H9 (cell line): ENCODE results near the gene TYRP1. TPM values are rescaled to one million over a fixed set of nuclear protein-coding genes. Genes with fewer than 3 reads are reported as not detected.

Experiments
- DNase-seq: peaks from one replicate; pipeline ENCODE4 v3.0.0-alpha.2; 2017
- H2AFZ ChIP-seq: one replicate; pipeline ENCODE4 v1.6.1; 2013; ENCODE audit warnings: mild to moderate bottlenecking, low read length, control low read depth, moderate library complexity
- H2AK5ac ChIP-seq: 2 replicates; pipeline ENCODE4 v1.6.1; 2013; ENCODE audit warnings: low read length, control low read depth, mixed read lengths; ENCODE audit not compliant: insufficient read length
- H2BK120ac ChIP-seq: one replicate; pipeline ENCODE4 v1.6.1; 2013; ENCODE audit warnings: low read depth, mild to moderate bottlenecking, low read length, control low read depth, inconsistent platforms; ENCODE audit not compliant: poor library complexity, severe bottlenecking
- H2BK12ac ChIP-seq: 2 replicates; pipeline ENCODE4 v1.6.1; 2013; ENCODE audit warnings: low read length, control low read depth, mixed read lengths, low read depth; ENCODE audit not compliant: insufficient read length
- H2BK15ac ChIP-seq: 2 replicates; pipeline ENCODE4 v1.6.1; 2013; ENCODE audit warnings: low read depth, low read length, control low read depth
- H2BK20ac ChIP-seq: one replicate; pipeline ENCODE4 v1.6.1; 2013; ENCODE audit warnings: low read depth, mild to moderate bottlenecking, low read length, control low read depth, inconsistent platforms; ENCODE audit not compliant: poor library complexity, severe bottlenecking
- H2BK5ac ChIP-seq: 2 replicates; pipeline ENCODE4 v1.6.1; 2013; ENCODE audit warnings: low read length, control low read depth, mixed read lengths; ENCODE audit not compliant: insufficient read length
- H3K14ac ChIP-seq: 2 replicates; pipeline ENCODE4 v1.6.1; 2013; ENCODE audit warnings: low read length, control low read depth; ENCODE audit not compliant: insufficient read depth
- H3K18ac ChIP-seq: 2 replicates; pipeline ENCODE4 v1.6.1; 2013; ENCODE audit warnings: low read depth, mild to moderate bottlenecking, mixed read lengths, low read length, control low read depth; ENCODE audit not compliant: insufficient read length
- H3K23ac ChIP-seq: 2 replicates; pipeline ENCODE4 v1.6.1; 2013; ENCODE audit warnings: low read length, control low read depth, mixed read lengths, low read depth; ENCODE audit not compliant: insufficient read length
- H3K23me2 ChIP-seq: 2 replicates; pipeline ENCODE4 v1.6.1; 2013; ENCODE audit warnings: low read depth, mild to moderate bottlenecking, mixed read lengths, low read length, control low read depth; ENCODE audit not compliant: insufficient read length, poor library complexity, severe bottlenecking
- H3K27ac ChIP-seq: 2 replicates; pipeline ENCODE4 v1.5.1; 2013; ENCODE audit warnings: low read length, control low read depth, mixed read lengths, low read depth; ENCODE audit not compliant: insufficient read length
- H3K27me3 ChIP-seq: 2 replicates; pipeline ENCODE4 v1.6.1; 2013; ENCODE audit warnings: low read length, control low read depth, inconsistent platforms; ENCODE audit not compliant: insufficient read depth
- H3K4ac ChIP-seq: 2 replicates; pipeline ENCODE4 v1.6.1; 2013; ENCODE audit warnings: low read depth, mild to moderate bottlenecking, control low read depth, inconsistent platforms, low read length, moderate library complexity
- H3K4me1 ChIP-seq: 2 replicates; pipeline ENCODE4 v1.6.1; 2013; ENCODE audit warnings: low read length, control low read depth, inconsistent platforms; ENCODE audit not compliant: insufficient read depth
- H3K4me2 ChIP-seq: 2 replicates; pipeline ENCODE4 v1.6.1; 2013; ENCODE audit warnings: low read length, control low read depth, mixed read lengths; ENCODE audit not compliant: insufficient read length, insufficient read depth
- H3K56ac ChIP-seq: 2 replicates; pipeline ENCODE4 v1.6.1; 2013; ENCODE audit warnings: low read depth, mild to moderate bottlenecking, mixed read lengths, low read length, control low read depth; ENCODE audit not compliant: insufficient read length
- H3K79me1 ChIP-seq: 2 replicates; pipeline ENCODE4 v1.6.1; 2013; ENCODE audit warnings: low read depth, mild to moderate bottlenecking, moderate library complexity, low read length, control low read depth, inconsistent platforms; ENCODE audit not compliant: insufficient read depth, poor library complexity, severe bottlenecking
- H3K79me2 ChIP-seq: 2 replicates; pipeline ENCODE4 v1.6.1; 2013; ENCODE audit warnings: low read length, control low read depth, inconsistent platforms; ENCODE audit not compliant: insufficient read depth
- H3K9ac ChIP-seq: 2 replicates; pipeline ENCODE4 v1.6.1; 2013; ENCODE audit warnings: low read length, control low read depth, mixed read lengths; ENCODE audit not compliant: insufficient read length; ENCODE audit errors: extremely low read depth
- H3K9me3 ChIP-seq: one replicate; pipeline ENCODE4 v1.6.1; 2013; ENCODE audit warnings: low read depth, low read length, inconsistent platforms; ENCODE audit not compliant: control insufficient read depth
- H3T11ph ChIP-seq: one replicate; pipeline ENCODE4 v1.6.1; 2013; ENCODE audit warnings: mild to moderate bottlenecking, low read length, control low read depth, inconsistent platforms
- H4K20me1 ChIP-seq: one replicate; pipeline ENCODE4 v1.6.1; 2013; ENCODE audit not compliant: control insufficient read depth, insufficient read length, insufficient read depth
- H4K5ac ChIP-seq: 2 replicates; pipeline ENCODE4 v1.6.1; 2013; ENCODE audit warnings: low read depth, mild to moderate bottlenecking, mixed read lengths, low read length, control low read depth; ENCODE audit not compliant: insufficient read length
- H4K8ac ChIP-seq: replicated peaks from 2 replicates; pipeline ENCODE4 v1.6.1; 2013; ENCODE audit warnings: low read length, control low read depth, mixed read lengths, low read depth; ENCODE audit not compliant: insufficient read length
- H4K91ac ChIP-seq: 2 replicates; pipeline ENCODE4 v1.6.1; 2013; ENCODE audit warnings: low read depth, mild to moderate bottlenecking, moderate library complexity, mixed read lengths, low read length, control low read depth; ENCODE audit not compliant: insufficient read length
- H3K27ac Mint-ChIP-seq, 3 experiments: 2 replicates in 2 of 3; 3 replicates in 1 of 3; pipeline ENCODE4 v1.8.0; 2020 to 2021; ENCODE audit warnings: mixed read lengths in 3 of 3, mild to moderate bottlenecking in 1 of 3, moderate library complexity in 1 of 3
- H3K27me3 Mint-ChIP-seq: 2 replicates; pipeline ENCODE4 v1.8.0; 2021; ENCODE audit warnings: low read depth, mild to moderate bottlenecking, moderate library complexity, mixed read lengths
- H3K36me3 Mint-ChIP-seq, 3 experiments: 2 replicates in 2 of 3; 3 replicates in 1 of 3; pipeline ENCODE4 v1.8.0; 2020 to 2021; ENCODE audit warnings: low read depth in 3 of 3, mixed read lengths in 3 of 3; ENCODE audit not compliant: insufficient read depth in 1 of 3
- H3K4me1 Mint-ChIP-seq, 2 experiments: 2 replicates each; pipeline ENCODE4 v1.8.0; 2020; ENCODE audit warnings: mixed read lengths in 2 of 2
- H3K4me3 Mint-ChIP-seq, 2 experiments: 2 replicates in 1 of 2; 3 replicates in 1 of 2; pipeline ENCODE4 v1.8.0; 2020 to 2021; ENCODE audit warnings: mild to moderate bottlenecking in 2 of 2, mixed read lengths in 2 of 2, moderate library complexity in 1 of 2
- H3K9me3 Mint-ChIP-seq, 2 experiments: 2 replicates in 1 of 2; 3 replicates in 1 of 2; pipeline ENCODE4 v1.8.0; 2020; ENCODE audit warnings: mild to moderate bottlenecking in 2 of 2, mixed read lengths in 2 of 2, moderate library complexity in 1 of 2
- WGBS: extraction: QIAGEN DNeasy Blood & Tissue Kit; methylation state at CpG from one replicate; pipeline ENCODE4 v1.1.7; 2013; ENCODE audit warnings: missing lambda C conversion rate, low lambda C conversion rate, mixed read lengths; ENCODE audit not compliant: insufficient read length; ENCODE audit errors: extremely low coverage; 5-methylcytosine and 5-hydroxymethylcytosine counted together
- total RNA-seq: library from RNA; stranded (reverse); gene quantifications from 2 replicates; pipeline ENCODE4 v1.2.1, GENCODE V29; 2021
- TF ChIP-seq, protein P1 (sequence below): fragments of 200-600 bp; sonication (generic); conservative IDR thresholded peaks from 3 replicates; pipeline ENCODE4 v1.8.0; 2021; ENCODE audit warnings: antibody characterized with exemption, mild to moderate bottlenecking

TYRP1 gene
- total RNA-seq, 1 experiment from 2014 or later: not detected

DNA sequence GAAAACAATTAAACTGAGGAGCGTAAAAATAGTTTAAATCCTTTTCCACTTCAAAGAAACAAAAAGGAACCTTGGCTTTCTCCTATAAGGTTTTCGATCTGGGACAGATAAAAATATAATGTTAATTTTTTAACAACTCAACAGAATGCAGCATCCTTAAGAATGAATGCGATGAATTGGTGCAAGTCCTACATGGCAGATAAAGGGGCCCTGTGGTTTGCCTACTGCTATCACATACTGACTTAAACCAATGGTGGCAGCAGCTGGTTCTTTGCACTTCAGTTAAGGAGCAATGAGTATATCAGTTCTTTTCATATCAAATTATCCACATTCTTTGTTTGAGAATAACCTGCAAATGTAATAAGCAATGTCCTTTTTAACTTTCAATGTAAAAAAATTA, 12.4 kb upstream of the TYRP1 start:
- H3K23me2 ChIP-seq: no peaks in the 10 kb centered on the region
- H3K9me3 ChIP-seq: no peaks in the 10 kb centered on the region
- H4K5ac ChIP-seq: no peak overlapping the region
- Mint-ChIP-seq H3K36me3 (no peaks in the 10 kb centered on the region), H3K27ac (no peak overlapping the region; a peak in 1 of 7 replicates), H3K4me1 (peaks cover 10 to 12% of the 10 kb centered on the region in 2 experiments), H3K4me3 (no peak overlapping the region), H3K9me3 (no peaks in the 10 kb centered on the region), H3K27me3 (no peaks in the 10 kb centered on the region)
- H3K27me3 ChIP-seq: no peaks in the 10 kb centered on the region
- no peak overlapping the region for H3T11ph ChIP-seq
- no peak overlapping the region for H2BK120ac ChIP-seq
- H3K4me2 ChIP-seq: no peak overlapping the region
- H3K9ac ChIP-seq: no peak overlapping the region
- H3K27ac ChIP-seq: no peak overlapping the region
- H3K79me1 ChIP-seq: no peaks in the 10 kb centered on the region
- H3K56ac ChIP-seq: no peak overlapping the region
- no CpG with 5 or more reads among the region's 3 CpGs for WGBS
- H3K4me1 ChIP-seq: no peaks in the 10 kb centered on the region; the same call in 1 of the 2 replicates
- H2BK20ac ChIP-seq: no peak overlapping the region
- no peaks in the 10 kb centered on the region for H3K79me2 ChIP-seq
- H2BK15ac ChIP-seq: no peak overlapping the region
- H2BK12ac ChIP-seq: no peak overlapping the region
- no peak overlapping the region for H2AFZ ChIP-seq
- no peak overlapping the region for H4K91ac ChIP-seq
- TF ChIP-seq, protein P1, sequence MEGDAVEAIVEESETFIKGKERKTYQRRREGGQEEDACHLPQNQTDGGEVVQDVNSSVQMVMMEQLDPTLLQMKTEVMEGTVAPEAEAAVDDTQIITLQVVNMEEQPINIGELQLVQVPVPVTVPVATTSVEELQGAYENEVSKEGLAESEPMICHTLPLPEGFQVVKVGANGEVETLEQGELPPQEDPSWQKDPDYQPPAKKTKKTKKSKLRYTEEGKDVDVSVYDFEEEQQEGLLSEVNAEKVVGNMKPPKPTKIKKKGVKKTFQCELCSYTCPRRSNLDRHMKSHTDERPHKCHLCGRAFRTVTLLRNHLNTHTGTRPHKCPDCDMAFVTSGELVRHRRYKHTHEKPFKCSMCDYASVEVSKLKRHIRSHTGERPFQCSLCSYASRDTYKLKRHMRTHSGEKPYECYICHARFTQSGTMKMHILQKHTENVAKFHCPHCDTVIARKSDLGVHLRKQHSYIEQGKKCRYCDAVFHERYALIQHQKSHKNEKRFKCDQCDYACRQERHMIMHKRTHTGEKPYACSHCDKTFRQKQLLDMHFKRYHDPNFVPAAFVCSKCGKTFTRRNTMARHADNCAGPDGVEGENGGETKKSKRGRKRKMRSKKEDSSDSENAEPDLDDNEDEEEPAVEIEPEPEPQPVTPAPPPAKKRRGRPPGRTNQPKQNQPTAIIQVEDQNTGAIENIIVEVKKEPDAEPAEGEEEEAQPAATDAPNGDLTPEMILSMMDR: no peak
- DNase-seq: no peak
- no peak overlapping the region for H3K23ac ChIP-seq
- no peak overlapping the region for H3K4ac ChIP-seq
- no peak overlapping the region for H2BK5ac ChIP-seq
- H4K8ac ChIP-seq: no peak overlapping the region
- H4K20me1 ChIP-seq: no peaks in the 10 kb centered on the region
- no peak overlapping the region for H3K14ac ChIP-seq
- H3K18ac ChIP-seq: no peak overlapping the region
- no peak overlapping the region for H2AK5ac ChIP-seq
